Activated naive CD8-positive, alpha-beta T cell treated with anti-CD3 and anti-CD28 coated beads, Interleukin-2, amount 10 ng/mL, durations not matched to agents 7 days and 5 days (primary cell): ENCODE data around the gene ADK. TPM values are rescaled to one million over a fixed set of nuclear protein-coding genes. Genes with fewer than 3 reads are reported as not detected.
A peak's percentile ranks its signal among the peaks of the same experiment; 100 is the strongest.

Experiments
- ATAC-seq: fragments of 150-1000 bp; cut with Tn5 transposase; one replicate; pipeline ENCODE4 v1.10.0; 2021; ENCODE audit warnings: low read depth, moderate library complexity
- POLR2A ChIA-PET: fragments of 350-600 bp; sonication (Branson Sonifier 250); formaldehyde crosslinking; loops from one replicate; lab custom pipeline; 2021; ENCODE audit warnings: antibody characterized with exemption; lab: Charles Lee
- DNase-seq: peaks from one replicate; pipeline ENCODE4 v3.0.0; 2021
- H3K27ac Mint-ChIP-seq: one replicate; pipeline ENCODE4 v1.8.0; 2022; ENCODE audit warnings: mild to moderate bottlenecking, mixed read lengths
- H3K27me3 Mint-ChIP-seq: one replicate; pipeline ENCODE4 v1.8.0; 2022; ENCODE audit warnings: mild to moderate bottlenecking, moderate library complexity, mixed read lengths
- H3K36me3 Mint-ChIP-seq: one replicate; pipeline ENCODE4 v1.8.0; 2021; ENCODE audit warnings: mild to moderate bottlenecking, mixed read lengths
- H3K4me1 Mint-ChIP-seq: one replicate; pipeline ENCODE4 v1.8.0; 2021; ENCODE audit warnings: mixed read lengths
- H3K4me3 Mint-ChIP-seq: one replicate; pipeline ENCODE4 v1.8.0; 2022; ENCODE audit warnings: mild to moderate bottlenecking, moderate library complexity, mixed read lengths
- H3K9me3 Mint-ChIP-seq: one replicate; pipeline ENCODE4 v1.8.0; 2021; ENCODE audit warnings: mixed read lengths
- total RNA-seq, 2 experiments: library from RNA; stranded (reverse); gene quantifications; one replicate each; pipeline ENCODE4 v1.2.3, GENCODE V29; 2021

The ADK gene
- total RNA-seq, 2 experiments from 2014 or later = 31.6 to 37.9 TPM

- ATAC-seq = no peak
- peaks cover 1% of the 10 kb centered on the region for H3K36me3 Mint-ChIP-seq
These were observed 577.2 kb downstream of the ADK start for GRCh38 chr10:74728225-74728624.

GRCh38 chr10:74730246-74730645 lies 579.2 kb downstream of the ADK start:
- H3K27ac Mint-ChIP-seq = no peak overlapping the region
- POLR2A ChIA-PET = no interaction called here
- ATAC-seq (no peak), DNase-seq (no peak)
- peaks cover 2% of the 10 kb centered on the region for H3K36me3 Mint-ChIP-seq
- H3K27me3 Mint-ChIP-seq = no peaks in the 10 kb centered on the region
- peaks cover 6% of the 10 kb centered on the region for H3K9me3 Mint-ChIP-seq
- peaks cover 3% of the 10 kb centered on the region for H3K4me1 Mint-ChIP-seq
- no peak overlapping the region for H3K4me3 Mint-ChIP-seq

More at GRCh38 chr10:74728225-74728624, 577.2 kb downstream of the ADK start:
- Mint-ChIP-seq H3K27me3 (no peaks in the 10 kb centered on the region), H3K27ac (peak overlapping the region; percentile 53), H3K9me3 (peaks cover 7% of the 10 kb centered on the region), H3K4me1 (peaks cover 3% of the 10 kb centered on the region), H3K4me3 (no peak overlapping the region)
- DNase-seq = no peak
- POLR2A ChIA-PET = no interaction called here

- Mint-ChIP-seq H3K9me3 (peaks cover 2% of the 10 kb centered on the region), H3K27me3 (no peaks in the 10 kb centered on the region), H3K27ac (no peak overlapping the region), H3K4me3 (no peak overlapping the region), H3K4me1 (peaks cover 9% of the 10 kb centered on the region), H3K36me3 (peaks cover 2% of the 10 kb centered on the region)
- DNase-seq = no peak
- POLR2A ChIA-PET = no interaction called here
- no peak for ATAC-seq
These were observed 582.6 kb downstream of the ADK start for GRCh38 chr10:74733612-74734011.

GRCh38 chr10:74736029-74736428 lies 585.0 kb downstream of the ADK start:
- H3K4me3 Mint-ChIP-seq = no peak overlapping the region
- POLR2A ChIA-PET = no interaction called here
- DNase-seq = no peak
- peaks cover 2% of the 10 kb centered on the region for H3K36me3 Mint-ChIP-seq
- H3K9me3 Mint-ChIP-seq = peaks cover 2% of the 10 kb centered on the region
- H3K27me3 Mint-ChIP-seq = no peaks in the 10 kb centered on the region
- no peak for ATAC-seq
- peaks cover 22% of the 10 kb centered on the region for H3K4me1 Mint-ChIP-seq
- no peak overlapping the region for H3K27ac Mint-ChIP-seq

DNA sequence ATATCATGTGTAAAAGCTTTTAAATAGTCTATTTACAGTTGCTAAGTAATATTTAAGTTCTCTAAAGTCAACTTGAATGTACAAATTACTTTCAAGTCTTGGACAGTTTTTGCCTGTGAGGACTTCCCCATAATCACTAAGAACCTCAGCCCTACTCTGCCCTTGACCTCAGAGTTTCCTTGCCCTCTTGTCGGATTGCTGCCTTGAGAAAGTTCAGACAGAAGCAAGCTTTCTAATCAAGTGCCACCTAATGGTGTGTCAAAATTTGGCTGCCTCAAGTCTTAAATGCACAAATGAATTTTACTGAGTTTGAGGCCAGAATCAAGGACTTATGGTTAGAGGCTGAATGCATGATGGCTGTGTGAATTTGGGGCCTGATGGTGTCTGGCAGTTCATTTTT lies 587.0 kb downstream of the ADK start:
- H3K4me1 Mint-ChIP-seq = peaks cover 22% of the 10 kb centered on the region
- no peak for DNase-seq
- H3K4me3 Mint-ChIP-seq = peak overlapping the region; percentile 80
- peaks cover 2% of the 10 kb centered on the region for H3K36me3 Mint-ChIP-seq
- H3K27ac Mint-ChIP-seq = peak overlapping the region; percentile 74
- H3K9me3 Mint-ChIP-seq = peaks cover 2% of the 10 kb centered on the region
- POLR2A ChIA-PET = interaction anchor here (1.0 to 1.6 kb wide), 4 partner anchors 86 to 308 kb away, joined by 3 to 8 read pairs (median 3); partner anchors contain the start of gene KAT6B
- ATAC-seq = no peak
- no peaks in the 10 kb centered on the region for H3K27me3 Mint-ChIP-seq

GRCh38 chr10:74738542-74738941 lies 587.5 kb downstream of the ADK start:
- H3K4me3 Mint-ChIP-seq = peak overlapping the region; percentile 80
- no peaks in the 10 kb centered on the region for H3K27me3 Mint-ChIP-seq
- H3K27ac Mint-ChIP-seq = peak overlapping the region; percentile 95
- H3K36me3 Mint-ChIP-seq = peaks cover 2% of the 10 kb centered on the region
- ATAC-seq = no peak
- peaks cover 2% of the 10 kb centered on the region for H3K9me3 Mint-ChIP-seq
- DNase-seq = no peak
- POLR2A ChIA-PET = interaction anchor here (1.0 to 1.6 kb wide), 5 partner anchors 85 to 308 kb away, joined by 3 to 8 read pairs (median 3); partner anchors contain the start of gene KAT6B
- peaks cover 22% of the 10 kb centered on the region for H3K4me1 Mint-ChIP-seq

DNA sequence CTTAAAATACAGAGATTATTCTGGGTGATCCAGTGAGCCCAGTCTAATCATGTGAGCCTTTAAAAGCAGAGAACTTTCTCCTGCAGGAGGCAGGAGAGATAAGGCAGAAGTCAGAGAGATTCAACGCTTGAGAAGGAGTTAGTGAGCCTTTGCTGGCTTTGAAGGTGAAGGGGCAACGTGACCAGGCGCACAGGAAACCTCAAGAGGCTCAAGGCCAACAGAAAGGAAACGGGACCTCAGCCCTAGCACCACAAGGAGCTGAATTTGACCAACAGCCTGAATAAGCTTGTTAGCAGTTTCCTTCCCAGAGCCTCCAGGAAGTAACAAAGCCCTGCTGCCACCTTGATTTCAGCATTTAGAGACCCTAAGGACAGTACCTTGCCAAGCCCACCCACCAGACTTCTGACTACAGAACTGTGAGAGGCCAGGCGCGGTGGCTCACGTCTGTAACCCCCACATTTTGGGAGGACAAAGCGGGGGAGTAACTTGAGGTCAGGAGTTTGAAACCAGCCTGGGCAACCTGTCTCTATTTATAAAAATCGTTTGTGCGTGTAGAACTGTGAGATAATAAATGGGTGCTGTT lies 588.1 kb downstream of the ADK start:
- Mint-ChIP-seq H3K27ac (peak overlapping the region; percentile 95), H3K4me3 (peak overlapping the region; percentile 80), H3K9me3 (no peaks in the 10 kb centered on the region), H3K27me3 (no peaks in the 10 kb centered on the region), H3K36me3 (no peaks in the 10 kb centered on the region), H3K4me1 (peaks cover 22% of the 10 kb centered on the region)
- POLR2A ChIA-PET = interaction anchor here (0.5 to 1.6 kb wide), 5 partner anchors 85 to 307 kb away, joined by 3 to 8 read pairs (median 3); no protein-coding TSS in a partner anchor
- DNase-seq (peak; percentile 54), ATAC-seq (peak; percentile 86)

- POLR2A ChIA-PET = no interaction called here
- no peak overlapping the region for H3K27ac Mint-ChIP-seq
- H3K27me3 Mint-ChIP-seq = no peaks in the 10 kb centered on the region
- H3K4me1 Mint-ChIP-seq = peaks cover 16% of the 10 kb centered on the region
- no peak overlapping the region for H3K4me3 Mint-ChIP-seq
- DNase-seq = no peak
- no peaks in the 10 kb centered on the region for H3K36me3 Mint-ChIP-seq
- no peak for ATAC-seq
- H3K9me3 Mint-ChIP-seq = no peaks in the 10 kb centered on the region
These were observed 592.4 kb downstream of the ADK start for GRCh38 chr10:74743401-74743800.

- DNase-seq (no peak), ATAC-seq (no peak)
- H3K4me3 Mint-ChIP-seq = no peak overlapping the region
- H3K4me1 Mint-ChIP-seq = peaks cover 7% of the 10 kb centered on the region
- H3K9me3 Mint-ChIP-seq = no peaks in the 10 kb centered on the region
- no peaks in the 10 kb centered on the region for H3K36me3 Mint-ChIP-seq
- no peak overlapping the region for H3K27ac Mint-ChIP-seq
- no peaks in the 10 kb centered on the region for H3K27me3 Mint-ChIP-seq
- POLR2A ChIA-PET = interaction anchor here (0.6 kb wide), 1 partner anchor 274 kb away, joined by 3 read pairs; no protein-coding TSS in a partner anchor
These were observed 594.4 kb downstream of the ADK start for GRCh38 chr10:74745449-74745848.

DNA sequence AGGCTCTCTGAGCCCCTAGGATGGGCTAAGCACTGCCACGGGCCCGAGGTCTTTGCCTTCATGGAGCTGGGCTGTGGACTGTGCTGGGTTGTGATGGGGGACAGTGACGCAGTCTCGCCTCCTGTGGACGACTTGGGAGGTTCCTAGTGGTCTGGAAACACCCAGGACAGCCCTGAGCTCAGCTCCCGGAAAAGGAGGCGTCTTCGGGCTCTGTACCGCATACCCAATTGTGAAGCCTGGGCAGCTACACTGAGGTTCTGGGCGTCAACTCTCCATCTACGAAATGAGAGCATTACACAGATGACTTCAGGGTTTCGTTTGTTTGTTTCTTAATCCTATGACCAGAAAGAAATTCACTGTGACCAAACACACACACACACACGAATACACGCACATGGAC lies 595.8 kb downstream of the ADK start:
- H3K36me3 Mint-ChIP-seq = no peaks in the 10 kb centered on the region
- POLR2A ChIA-PET = no interaction called here
- H3K4me1 Mint-ChIP-seq = peaks cover 15% of the 10 kb centered on the region
- no peaks in the 10 kb centered on the region for H3K9me3 Mint-ChIP-seq
- peaks cover 2% of the 10 kb centered on the region for H3K27me3 Mint-ChIP-seq
- no peak overlapping the region for H3K4me3 Mint-ChIP-seq
- ATAC-seq (no peak), DNase-seq (no peak)
- no peak overlapping the region for H3K27ac Mint-ChIP-seq

DNA sequence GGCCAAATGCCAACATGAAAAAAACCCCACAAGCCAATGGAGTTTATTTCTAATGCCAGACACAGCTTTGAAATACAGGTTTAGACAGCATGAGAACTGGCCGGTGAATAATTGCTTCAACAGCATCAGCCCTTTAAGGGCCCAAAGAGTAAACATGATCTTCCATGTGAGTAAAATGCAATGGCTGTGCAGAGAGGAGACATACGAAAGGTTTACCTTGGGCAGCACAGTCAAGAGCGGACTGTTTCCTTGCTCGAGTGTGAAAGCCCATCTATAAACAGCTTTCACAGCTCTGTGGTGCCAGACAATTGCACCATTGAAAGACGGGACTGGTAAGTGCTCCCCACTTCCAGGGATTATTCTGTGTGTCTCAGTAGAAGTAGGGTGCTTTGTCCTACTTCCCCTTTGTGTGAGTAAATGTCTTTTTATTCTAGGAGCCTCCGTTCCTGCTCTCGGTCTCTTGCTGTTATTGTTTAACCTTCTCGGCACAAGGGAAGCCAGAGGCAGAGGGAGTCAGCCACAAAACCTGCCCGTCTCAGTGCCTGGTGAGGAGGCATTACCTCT lies 597.5 kb downstream of the ADK start:
- H3K9me3 Mint-ChIP-seq = no peaks in the 10 kb centered on the region
- peaks cover 2% of the 10 kb centered on the region for H3K27me3 Mint-ChIP-seq
- peaks cover 15% of the 10 kb centered on the region for H3K4me1 Mint-ChIP-seq
- ATAC-seq (no peak), DNase-seq (no peak)
- no peak overlapping the region for H3K4me3 Mint-ChIP-seq
- POLR2A ChIA-PET = no interaction called here
- H3K27ac Mint-ChIP-seq = no peak overlapping the region
- no peaks in the 10 kb centered on the region for H3K36me3 Mint-ChIP-seq

DNA sequence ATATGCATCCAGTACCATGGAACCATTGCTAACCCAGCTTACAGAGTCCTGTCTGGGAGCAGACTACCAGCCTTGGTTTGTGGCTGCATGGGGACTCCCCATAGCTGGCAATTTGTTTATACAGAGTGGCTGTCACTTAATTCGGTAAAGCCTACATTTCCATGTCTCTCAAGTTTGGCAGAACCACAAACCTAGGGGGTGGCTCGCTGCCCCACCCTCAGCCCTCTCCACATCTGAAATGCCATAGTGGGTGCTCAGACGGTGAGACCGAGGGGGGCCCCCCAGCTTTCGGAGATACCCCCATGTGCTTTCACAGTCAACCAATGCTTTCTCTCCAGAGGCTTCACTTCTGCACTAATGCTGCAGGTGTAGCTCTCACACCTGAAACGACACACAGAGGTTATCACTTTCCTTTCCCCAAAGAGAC lies 599.8 kb downstream of the ADK start:
- Mint-ChIP-seq H3K36me3 (no peaks in the 10 kb centered on the region), H3K4me3 (no peak overlapping the region), H3K27ac (no peak overlapping the region), H3K4me1 (peaks cover 23% of the 10 kb centered on the region), H3K9me3 (no peaks in the 10 kb centered on the region), H3K27me3 (peaks cover 2% of the 10 kb centered on the region)
- ATAC-seq (peak; percentile 69), DNase-seq (no peak)
- POLR2A ChIA-PET = interaction anchor here (1.1 kb wide), 1 partner anchor 75 kb away, joined by 4 read pairs; the partner anchor contains the start of gene KAT6B

- Mint-ChIP-seq H3K36me3 (no peaks in the 10 kb centered on the region), H3K9me3 (no peaks in the 10 kb centered on the region), H3K27ac (no peak overlapping the region), H3K4me3 (no peak overlapping the region), H3K27me3 (peaks cover 2% of the 10 kb centered on the region), H3K4me1 (peaks cover 24% of the 10 kb centered on the region)
- POLR2A ChIA-PET = interaction anchor here (1.2 kb wide), 1 partner anchor 74 kb away, joined by 3 read pairs; the partner anchor contains the start of gene KAT6B
- ATAC-seq = no peak
- DNase-seq = no peak
These were observed 601.5 kb downstream of the ADK start for GRCh38 chr10:74752371-74753040.
